HG02943 (cell line): Measurements from ENCODE around the gene ADAMTS14.

ENCODE experiments used
- ATAC-seq: cut with Tn5 transposase; IDR thresholded peaks from one replicate; pipeline ENCODE4 v1.9.1; 2021; ENCODE audit warnings: mild to moderate bottlenecking, low read depth, moderate library complexity; ENCODE audit not compliant: unreplicated experiment

Gene ADAMTS14

GRCh38 chr10:70726909-70727495 lies 54.7 kb downstream of the ADAMTS14 start:
- no peak for ATAC-seq

- no peak for ATAC-seq
Observed at GRCh38 chr10:70728328-70728727, 56.0 kb downstream of the ADAMTS14 start.

GRCh38 chr10:70729763-70730357 lies 57.6 kb downstream of the ADAMTS14 start:
- ATAC-seq, result no peak

GRCh38 chr10:70730955-70731354 lies 58.6 kb downstream of the ADAMTS14 start:
- no peak for ATAC-seq

GRCh38 chr10:70732569-70732968 lies 60.3 kb downstream of the ADAMTS14 start:
- no peak for ATAC-seq

- no peak for ATAC-seq
Observed at GRCh38 chr10:70733051-70733450, 60.7 kb downstream of the ADAMTS14 start.

GRCh38 chr10:70735161-70735560 lies 62.9 kb downstream of the ADAMTS14 start:
- ATAC-seq, result no peak

DNA sequence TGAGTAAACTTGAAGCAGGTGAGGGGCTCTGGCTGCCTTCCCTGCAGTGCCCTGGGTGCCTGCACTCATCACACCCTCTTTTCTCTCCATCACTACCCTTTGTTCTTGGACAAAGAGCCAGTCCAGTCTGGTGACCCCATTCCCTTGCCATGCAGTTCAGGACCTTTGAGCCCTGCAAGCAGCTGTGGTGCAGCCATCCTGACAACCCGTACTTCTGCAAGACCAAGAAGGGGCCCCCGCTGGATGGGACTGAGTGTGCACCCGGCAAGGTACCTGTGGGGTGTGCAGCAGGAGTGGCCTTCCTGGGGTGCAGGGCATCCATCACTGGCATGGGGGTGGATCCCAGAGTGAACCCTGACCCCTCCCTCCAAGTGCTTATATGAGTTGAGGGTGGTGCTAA lies 64.2 kb downstream of the ADAMTS14 start:
- no peak for ATAC-seq

DNA sequence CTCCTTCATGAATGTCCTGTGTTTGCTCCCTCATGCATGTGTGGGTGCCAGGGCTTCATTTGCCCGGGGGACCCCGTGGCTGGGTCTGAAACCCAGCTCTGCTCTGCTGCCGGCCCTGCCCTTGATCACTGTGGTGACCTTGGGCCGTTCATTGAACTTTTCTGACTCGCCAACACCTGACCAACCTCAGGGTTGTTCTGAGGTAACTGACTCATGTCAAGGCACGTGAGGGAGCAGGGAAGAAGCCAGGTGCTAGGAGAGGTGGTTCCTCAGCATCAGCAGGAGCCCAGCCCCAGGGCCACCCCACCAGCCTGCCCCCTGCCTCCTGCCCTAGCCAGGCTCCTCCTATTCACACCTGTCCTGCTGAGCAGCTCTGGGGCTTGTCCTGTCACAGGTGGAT lies 64.9 kb downstream of the ADAMTS14 start:
- no peak for ATAC-seq

DNA sequence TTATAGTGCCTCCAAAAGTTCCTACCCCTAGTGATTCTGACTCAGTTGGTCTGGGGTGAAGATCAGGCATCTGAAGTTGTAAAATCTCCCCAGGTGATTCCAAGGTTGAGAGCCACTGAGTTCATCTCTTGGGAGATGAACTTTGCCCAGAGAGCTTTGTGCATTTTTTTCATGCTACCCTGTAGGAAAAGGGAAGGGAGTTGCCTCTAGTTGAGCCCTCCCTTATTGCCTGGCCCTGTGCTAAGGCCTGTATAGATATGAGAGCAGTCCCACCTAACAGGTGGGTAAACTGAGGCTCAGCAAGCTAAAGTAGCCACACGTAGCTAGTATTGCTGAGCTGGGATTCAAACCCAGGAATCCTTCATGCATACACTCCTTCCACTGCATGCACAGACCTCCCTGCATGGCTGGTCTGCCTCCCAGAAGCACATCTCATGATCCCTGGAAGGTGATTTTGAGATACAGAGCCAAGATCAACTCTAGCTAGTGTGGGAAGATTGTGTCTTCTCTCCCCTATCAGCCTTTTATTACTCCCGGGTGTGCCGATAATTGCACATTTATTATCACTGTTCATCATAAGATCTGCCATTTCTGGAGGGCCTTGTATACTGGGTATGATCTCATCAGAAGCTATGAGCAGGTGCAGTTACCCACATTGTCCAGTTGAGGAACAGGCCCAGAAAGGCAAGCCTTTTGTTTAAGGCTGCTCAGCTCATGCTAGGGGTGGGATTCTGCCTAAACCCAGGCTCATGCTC lies 65.9 kb downstream of the ADAMTS14 start:
- ATAC-seq, result no peak

DNA sequence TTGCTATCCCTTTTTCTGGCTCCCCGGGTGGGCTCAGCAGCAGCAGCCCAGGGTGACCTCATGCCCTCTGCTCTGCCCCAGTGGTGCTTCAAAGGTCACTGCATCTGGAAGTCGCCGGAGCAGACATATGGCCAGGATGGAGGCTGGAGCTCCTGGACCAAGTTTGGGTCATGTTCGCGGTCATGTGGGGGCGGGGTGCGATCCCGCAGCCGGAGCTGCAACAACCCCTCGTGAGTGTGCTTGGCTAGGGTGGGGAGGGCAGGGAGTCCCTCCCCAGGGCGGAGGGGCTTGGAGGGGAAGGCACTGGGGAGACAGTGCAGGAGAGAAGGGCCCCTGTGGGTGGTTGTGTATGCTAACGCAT lies 66.4 kb downstream of the ADAMTS14 start:
- no peak for ATAC-seq

- no peak for ATAC-seq
Observed at GRCh38 chr10:70740406-70741288, 68.3 kb downstream of the ADAMTS14 start.

GRCh38 chr10:70742537-70743429 lies 70.5 kb downstream of the ADAMTS14 start:
- ATAC-seq, result no peak

DNA sequence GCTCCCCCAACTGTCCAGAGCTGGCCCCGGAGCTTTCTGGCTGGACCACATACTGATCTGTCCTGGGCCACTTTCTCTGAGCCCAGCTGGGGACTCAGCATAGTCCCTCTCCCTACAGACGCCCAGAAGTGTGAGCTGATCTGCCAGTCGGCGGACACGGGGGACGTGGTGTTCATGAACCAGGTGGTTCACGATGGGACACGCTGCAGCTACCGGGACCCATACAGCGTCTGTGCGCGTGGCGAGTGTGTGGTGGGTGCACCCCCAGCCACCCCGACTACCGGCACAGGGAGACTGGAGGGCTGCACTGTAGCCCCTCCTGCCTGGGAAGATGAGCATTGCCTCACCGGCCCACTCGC lies 71.1 kb downstream of the ADAMTS14 start:
- ATAC-seq, result no peak

DNA sequence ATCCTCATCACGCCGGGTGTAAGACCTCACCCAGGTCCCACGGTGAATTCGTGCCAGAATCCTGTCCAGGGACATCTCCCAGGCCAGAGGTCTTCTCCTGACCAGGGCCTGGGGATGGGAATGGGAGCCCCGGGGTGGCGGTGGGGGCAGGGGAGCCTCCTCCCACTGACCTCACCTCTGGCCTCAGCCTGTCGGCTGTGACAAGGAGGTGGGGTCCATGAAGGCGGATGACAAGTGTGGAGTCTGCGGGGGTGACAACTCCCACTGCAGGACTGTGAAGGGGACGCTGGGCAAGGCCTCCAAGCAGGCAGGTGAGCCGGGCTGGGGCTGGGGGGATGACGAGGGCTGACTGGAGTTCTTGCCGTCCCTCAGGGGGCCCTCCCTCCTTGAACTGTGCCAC lies 71.6 kb downstream of the ADAMTS14 start:
- ATAC-seq, result no peak

GRCh38 chr10:70744617-70745143 lies 72.4 kb downstream of the ADAMTS14 start:
- ATAC-seq, result no peak

DNA sequence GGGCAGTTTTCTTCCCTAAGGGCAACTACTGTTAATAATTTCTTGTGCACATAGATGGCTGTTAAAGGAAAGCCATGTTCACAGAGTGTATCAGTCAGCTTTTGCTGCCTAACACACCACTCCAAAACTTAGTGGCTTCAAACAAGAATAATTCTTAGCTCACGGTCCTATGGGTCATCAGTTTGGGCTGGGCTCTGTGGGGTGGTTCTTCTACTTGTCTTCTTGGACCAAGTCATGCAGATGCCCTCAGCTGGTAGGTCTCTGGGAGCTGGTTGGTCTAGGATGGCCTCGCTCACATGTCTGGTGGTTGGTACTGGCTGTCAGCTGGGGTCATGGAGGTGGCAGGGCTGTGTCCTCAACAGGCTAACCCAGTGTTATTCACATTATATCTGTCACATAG lies 73.2 kb downstream of the ADAMTS14 start:
- no peak for ATAC-seq

GRCh38 chr10:70747192-70747965 lies 75.1 kb downstream of the ADAMTS14 start:
- no peak for ATAC-seq

DNA sequence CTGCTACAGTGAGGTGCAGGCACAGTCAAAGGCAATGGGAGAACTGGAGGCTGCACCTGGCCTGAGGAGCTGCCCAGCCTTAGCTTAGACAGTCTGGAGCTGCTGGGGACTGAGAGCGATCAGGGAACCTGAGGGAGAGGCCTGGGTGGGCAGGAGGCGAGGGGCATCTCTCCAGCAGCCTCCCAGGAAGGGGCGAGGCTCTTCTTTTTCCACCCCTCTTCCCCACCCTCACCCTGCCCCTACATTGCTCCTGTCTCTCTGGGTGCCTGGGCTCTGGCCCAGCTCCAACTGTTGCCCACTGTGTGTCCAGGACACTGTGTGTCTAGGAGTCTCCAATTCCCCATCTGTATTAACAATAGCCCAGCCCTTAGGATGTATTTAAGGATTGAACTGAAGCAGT lies 76.0 kb downstream of the ADAMTS14 start:
- ATAC-seq, result no peak
